GM18867 (cell line): Measurements from ENCODE around the gene HEXIM2.
A peak's percentile ranks its signal among the peaks of the same experiment; 100 is the strongest.
"Not testable (repeated sequence)": the region's sequence is repeated elsewhere in the genome, so short reads cannot be mapped to it uniquely, and the experiment has no call there.

Experiments used
- ATAC-seq: cut with Tn5 transposase; IDR thresholded peaks from one replicate; pipeline ENCODE4 v1.9.1; 2021; ENCODE audit warnings: mild to moderate bottlenecking, moderate library complexity; ENCODE audit not compliant: unreplicated experiment

Gene HEXIM2

GRCh38 chr17:45168991-45169752 lies 7.5 kb downstream of the HEXIM2 start:
- no peak for ATAC-seq

GRCh38 chr17:45170280-45170930 lies 8.7 kb downstream of the HEXIM2 start:
- no peak for ATAC-seq

GRCh38 chr17:45170931-45171337 lies 9.3 kb downstream of the HEXIM2 start:
- ATAC-seq: no peak

- ATAC-seq: no peak
Measured at GRCh38 chr17:45171338-45172231, 9.9 kb downstream of the HEXIM2 start.

GRCh38 chr17:45172232-45172540 lies 10.5 kb downstream of the HEXIM2 start:
- no peak for ATAC-seq

- ATAC-seq: no peak
Measured at GRCh38 chr17:45172541-45173286, 11.0 kb downstream of the HEXIM2 start.

GRCh38 chr17:45175759-45176115 lies 14.1 kb downstream of the HEXIM2 start:
- no peak for ATAC-seq

- no peak for ATAC-seq
Measured at GRCh38 chr17:45177563-45177962, 15.9 kb downstream of the HEXIM2 start.

GRCh38 chr17:45184144-45184543 lies 22.5 kb downstream of the HEXIM2 start:
- no peak for ATAC-seq

GRCh38 chr17:45186801-45187354 lies 25.2 kb downstream of the HEXIM2 start:
- ATAC-seq: no peak

- ATAC-seq: no peak
Measured at GRCh38 chr17:45189009-45189408, 27.3 kb downstream of the HEXIM2 start.

GRCh38 chr17:45190503-45191255 lies 29.0 kb downstream of the HEXIM2 start:
- ATAC-seq: no peak

- no peak for ATAC-seq
Measured at GRCh38 chr17:45195424-45195823, 33.7 kb downstream of the HEXIM2 start.

GRCh38 chr17:45197108-45197507 lies 35.4 kb downstream of the HEXIM2 start:
- ATAC-seq: no peak

- peak; percentile 80 for ATAC-seq
Measured at GRCh38 chr17:45197555-45198334, 36.1 kb downstream of the HEXIM2 start.

- ATAC-seq: no peak
Measured at GRCh38 chr17:45200701-45201100, 39.0 kb downstream of the HEXIM2 start.

- no peak for ATAC-seq
Measured at GRCh38 chr17:45201457-45201856, 39.8 kb downstream of the HEXIM2 start.

GRCh38 chr17:45201880-45202279 lies 40.2 kb downstream of the HEXIM2 start:
- not testable (repeated sequence) for ATAC-seq
